KG1 (cell line): ENCODE results near the gene VAT1L.
"Not testable (repeated sequence)": the region's sequence is repeated elsewhere in the genome, so short reads cannot be mapped to it uniquely, and the experiment has no call there.

Experiments used
- DNase-seq: peaks from one replicate; lab custom pipeline; 2025; lab: John Stamatoyannopoulos, UW

The VAT1L gene

GRCh38 chr16:77955127-77955526, 166.8 kb downstream of the VAT1L start:
- no peak for DNase-seq

- DNase-seq: no peak
Observed at GRCh38 chr16:77956231-77956630, 167.9 kb downstream of the VAT1L start.

GRCh38 chr16:77960766-77961165, 172.4 kb downstream of the VAT1L start:
- no peak for DNase-seq

GRCh38 chr16:77961814-77962213, 173.4 kb downstream of the VAT1L start:
- DNase-seq: no peak

- DNase-seq: no peak
Observed at GRCh38 chr16:77962689-77963088, 174.3 kb downstream of the VAT1L start.

- no peak for DNase-seq
Observed at GRCh38 chr16:77963185-77964044, 175.1 kb downstream of the VAT1L start.

- DNase-seq: no peak
Observed at GRCh38 chr16:77965346-77965745, 177.0 kb downstream of the VAT1L start.

GRCh38 chr16:77967054-77967904, 178.9 kb downstream of the VAT1L start:
- no peak for DNase-seq

- DNase-seq: no peak
Observed at GRCh38 chr16:77969861-77970260, 181.5 kb downstream of the VAT1L start.

GRCh38 chr16:77970371-77970770, 182.0 kb downstream of the VAT1L start:
- DNase-seq: no peak

GRCh38 chr16:77971306-77972061, 183.1 kb downstream of the VAT1L start:
- peak; percentile 70 for DNase-seq

- no peak for DNase-seq
Observed at GRCh38 chr16:77972062-77972392, 183.7 kb downstream of the VAT1L start.

- DNase-seq: no peak
Observed at GRCh38 chr16:77974883-77975282, 186.5 kb downstream of the VAT1L start.

- no peak for DNase-seq
Observed at GRCh38 chr16:77975942-77976341, 187.6 kb downstream of the VAT1L start.

- no peak for DNase-seq
Observed at GRCh38 chr16:77977339-77977738, 189.0 kb downstream of the VAT1L start.

GRCh38 chr16:77985111-77985510, 196.7 kb downstream of the VAT1L start:
- DNase-seq: no peak

GRCh38 chr16:77986011-77986740, 197.8 kb downstream of the VAT1L start:
- DNase-seq: no peak

- no peak for DNase-seq
Observed at GRCh38 chr16:77987810-77988209, 199.4 kb downstream of the VAT1L start.

GRCh38 chr16:77989846-77990245, 201.5 kb downstream of the VAT1L start:
- no peak for DNase-seq

GRCh38 chr16:77991701-77992100, 203.3 kb downstream of the VAT1L start:
- no peak for DNase-seq

- DNase-seq: not testable (repeated sequence)
Observed at GRCh38 chr16:77992381-77992780, 204.0 kb downstream of the VAT1L start.
